H9 (cell line): ENCODE results near the gene TFF3. TPM values are rescaled to one million over a fixed set of nuclear protein-coding genes. Genes with fewer than 3 reads are reported as not detected.

Experiments used
- DNase-seq: peaks from one replicate; pipeline ENCODE4 v3.0.0-alpha.2; 2017
- H2AFZ ChIP-seq: one replicate; pipeline ENCODE4 v1.6.1; 2013; ENCODE audit warnings: mild to moderate bottlenecking, low read length, control low read depth, moderate library complexity
- H2AK5ac ChIP-seq: 2 replicates; pipeline ENCODE4 v1.6.1; 2013; ENCODE audit warnings: low read length, control low read depth, mixed read lengths; ENCODE audit not compliant: insufficient read length
- H2BK120ac ChIP-seq: one replicate; pipeline ENCODE4 v1.6.1; 2013; ENCODE audit warnings: low read depth, mild to moderate bottlenecking, low read length, control low read depth, inconsistent platforms; ENCODE audit not compliant: poor library complexity, severe bottlenecking
- H2BK12ac ChIP-seq: 2 replicates; pipeline ENCODE4 v1.6.1; 2013; ENCODE audit warnings: low read length, control low read depth, mixed read lengths, low read depth; ENCODE audit not compliant: insufficient read length
- H2BK15ac ChIP-seq: 2 replicates; pipeline ENCODE4 v1.6.1; 2013; ENCODE audit warnings: low read depth, low read length, control low read depth
- H2BK20ac ChIP-seq: one replicate; pipeline ENCODE4 v1.6.1; 2013; ENCODE audit warnings: low read depth, mild to moderate bottlenecking, low read length, control low read depth, inconsistent platforms; ENCODE audit not compliant: poor library complexity, severe bottlenecking
- H2BK5ac ChIP-seq: 2 replicates; pipeline ENCODE4 v1.6.1; 2013; ENCODE audit warnings: low read length, control low read depth, mixed read lengths; ENCODE audit not compliant: insufficient read length
- H3K14ac ChIP-seq: 2 replicates; pipeline ENCODE4 v1.6.1; 2013; ENCODE audit warnings: low read length, control low read depth; ENCODE audit not compliant: insufficient read depth
- H3K18ac ChIP-seq: 2 replicates; pipeline ENCODE4 v1.6.1; 2013; ENCODE audit warnings: low read depth, mild to moderate bottlenecking, mixed read lengths, low read length, control low read depth; ENCODE audit not compliant: insufficient read length
- H3K23ac ChIP-seq: 2 replicates; pipeline ENCODE4 v1.6.1; 2013; ENCODE audit warnings: low read length, control low read depth, mixed read lengths, low read depth; ENCODE audit not compliant: insufficient read length
- H3K23me2 ChIP-seq: 2 replicates; pipeline ENCODE4 v1.6.1; 2013; ENCODE audit warnings: low read depth, mild to moderate bottlenecking, mixed read lengths, low read length, control low read depth; ENCODE audit not compliant: insufficient read length, poor library complexity, severe bottlenecking
- H3K27ac ChIP-seq: 2 replicates; pipeline ENCODE4 v1.5.1; 2013; ENCODE audit warnings: low read length, control low read depth, mixed read lengths, low read depth; ENCODE audit not compliant: insufficient read length
- H3K27me3 ChIP-seq: 2 replicates; pipeline ENCODE4 v1.6.1; 2013; ENCODE audit warnings: low read length, control low read depth, inconsistent platforms; ENCODE audit not compliant: insufficient read depth
- H3K4ac ChIP-seq: 2 replicates; pipeline ENCODE4 v1.6.1; 2013; ENCODE audit warnings: low read depth, mild to moderate bottlenecking, control low read depth, inconsistent platforms, low read length, moderate library complexity
- H3K4me1 ChIP-seq: 2 replicates; pipeline ENCODE4 v1.6.1; 2013; ENCODE audit warnings: low read length, control low read depth, inconsistent platforms; ENCODE audit not compliant: insufficient read depth
- H3K4me2 ChIP-seq: 2 replicates; pipeline ENCODE4 v1.6.1; 2013; ENCODE audit warnings: low read length, control low read depth, mixed read lengths; ENCODE audit not compliant: insufficient read length, insufficient read depth
- H3K56ac ChIP-seq: 2 replicates; pipeline ENCODE4 v1.6.1; 2013; ENCODE audit warnings: low read depth, mild to moderate bottlenecking, mixed read lengths, low read length, control low read depth; ENCODE audit not compliant: insufficient read length
- H3K79me1 ChIP-seq: 2 replicates; pipeline ENCODE4 v1.6.1; 2013; ENCODE audit warnings: low read depth, mild to moderate bottlenecking, moderate library complexity, low read length, control low read depth, inconsistent platforms; ENCODE audit not compliant: insufficient read depth, poor library complexity, severe bottlenecking
- H3K79me2 ChIP-seq: 2 replicates; pipeline ENCODE4 v1.6.1; 2013; ENCODE audit warnings: low read length, control low read depth, inconsistent platforms; ENCODE audit not compliant: insufficient read depth
- H3K9ac ChIP-seq: 2 replicates; pipeline ENCODE4 v1.6.1; 2013; ENCODE audit warnings: low read length, control low read depth, mixed read lengths; ENCODE audit not compliant: insufficient read length; ENCODE audit errors: extremely low read depth
- H3K9me3 ChIP-seq: one replicate; pipeline ENCODE4 v1.6.1; 2013; ENCODE audit warnings: low read depth, low read length, inconsistent platforms; ENCODE audit not compliant: control insufficient read depth
- H3T11ph ChIP-seq: one replicate; pipeline ENCODE4 v1.6.1; 2013; ENCODE audit warnings: mild to moderate bottlenecking, low read length, control low read depth, inconsistent platforms
- H4K20me1 ChIP-seq: one replicate; pipeline ENCODE4 v1.6.1; 2013; ENCODE audit not compliant: control insufficient read depth, insufficient read length, insufficient read depth
- H4K5ac ChIP-seq: 2 replicates; pipeline ENCODE4 v1.6.1; 2013; ENCODE audit warnings: low read depth, mild to moderate bottlenecking, mixed read lengths, low read length, control low read depth; ENCODE audit not compliant: insufficient read length
- H4K8ac ChIP-seq: replicated peaks from 2 replicates; pipeline ENCODE4 v1.6.1; 2013; ENCODE audit warnings: low read length, control low read depth, mixed read lengths, low read depth; ENCODE audit not compliant: insufficient read length
- H4K91ac ChIP-seq: 2 replicates; pipeline ENCODE4 v1.6.1; 2013; ENCODE audit warnings: low read depth, mild to moderate bottlenecking, moderate library complexity, mixed read lengths, low read length, control low read depth; ENCODE audit not compliant: insufficient read length
- H3K27ac Mint-ChIP-seq, 3 experiments: 2 replicates in 2 of 3; 3 replicates in 1 of 3; pipeline ENCODE4 v1.8.0; 2020 to 2021; ENCODE audit warnings: mixed read lengths in 3 of 3, mild to moderate bottlenecking in 1 of 3, moderate library complexity in 1 of 3
- H3K27me3 Mint-ChIP-seq: 2 replicates; pipeline ENCODE4 v1.8.0; 2021; ENCODE audit warnings: low read depth, mild to moderate bottlenecking, moderate library complexity, mixed read lengths
- H3K36me3 Mint-ChIP-seq, 3 experiments: 2 replicates in 2 of 3; 3 replicates in 1 of 3; pipeline ENCODE4 v1.8.0; 2020 to 2021; ENCODE audit warnings: low read depth in 3 of 3, mixed read lengths in 3 of 3; ENCODE audit not compliant: insufficient read depth in 1 of 3
- H3K4me1 Mint-ChIP-seq, 2 experiments: 2 replicates each; pipeline ENCODE4 v1.8.0; 2020; ENCODE audit warnings: mixed read lengths in 2 of 2
- H3K4me3 Mint-ChIP-seq, 2 experiments: 2 replicates in 1 of 2; 3 replicates in 1 of 2; pipeline ENCODE4 v1.8.0; 2020 to 2021; ENCODE audit warnings: mild to moderate bottlenecking in 2 of 2, mixed read lengths in 2 of 2, moderate library complexity in 1 of 2
- H3K9me3 Mint-ChIP-seq, 2 experiments: 2 replicates in 1 of 2; 3 replicates in 1 of 2; pipeline ENCODE4 v1.8.0; 2020; ENCODE audit warnings: mild to moderate bottlenecking in 2 of 2, mixed read lengths in 2 of 2, moderate library complexity in 1 of 2
- CTCF ChIP-seq: fragments of 200-600 bp; sonication (generic); conservative IDR thresholded peaks from 3 replicates; pipeline ENCODE4 v1.8.0; 2021; ENCODE audit warnings: antibody characterized with exemption, mild to moderate bottlenecking
- WGBS: extraction: QIAGEN DNeasy Blood & Tissue Kit; methylation state at CpG from one replicate; pipeline ENCODE4 v1.1.7; 2013; ENCODE audit warnings: missing lambda C conversion rate, low lambda C conversion rate, mixed read lengths; ENCODE audit not compliant: insufficient read length; ENCODE audit errors: extremely low coverage; 5-methylcytosine and 5-hydroxymethylcytosine counted together
- total RNA-seq: library from RNA; stranded (reverse); gene quantifications from 2 replicates; pipeline ENCODE4 v1.2.1, GENCODE V29; 2021

Gene TFF3
- total RNA-seq, 1 experiment from 2014 or later: 1.5 TPM

GRCh38 chr21:42352441-42353095 is 37.4 kb upstream of the TFF3 start:
- no peak overlapping the region for H4K8ac ChIP-seq
- H4K20me1 ChIP-seq: no peaks in the 10 kb centered on the region
- H3K9me3 Mint-ChIP-seq: peaks cover 0 to 4% of the 10 kb centered on the region in 2 experiments; a peak in 4 of 5 replicates
- no peaks in the 10 kb centered on the region for H3K79me2 ChIP-seq
- H3K27me3 ChIP-seq: no peaks in the 10 kb centered on the region
- WGBS: no CpG with 5 or more reads among the region's 14 CpGs
- no peak overlapping the region for H3T11ph ChIP-seq
- H3K27me3 Mint-ChIP-seq: peaks cover 6% of the 10 kb centered on the region
- no peak overlapping the region for H2BK120ac ChIP-seq
- H3K4ac ChIP-seq: no peak overlapping the region
- H3K27ac Mint-ChIP-seq: peak overlapping the region in 1 of 3 experiments; percentile 84; a peak in 2 of 7 replicates
- H2BK15ac ChIP-seq: no peak overlapping the region
- H3K4me1 ChIP-seq: no peaks in the 10 kb centered on the region
- no peak for TF ChIP-seq CTCF
- no peak overlapping the region for H4K91ac ChIP-seq
- no peaks in the 10 kb centered on the region for H3K9me3 ChIP-seq
- no peaks in the 10 kb centered on the region for H3K79me1 ChIP-seq
- no peak overlapping the region for H2AK5ac ChIP-seq
- no peak overlapping the region for H2AFZ ChIP-seq
- H3K23ac ChIP-seq: no peak overlapping the region
- H3K36me3 Mint-ChIP-seq: peaks cover 0 to 3% (median 0%) of the 10 kb centered on the region in 3 experiments; a peak in 2 of 7 replicates
- no peaks in the 10 kb centered on the region for H3K23me2 ChIP-seq
- H2BK20ac ChIP-seq: no peak overlapping the region
- H2BK5ac ChIP-seq: no peak overlapping the region
- no peak overlapping the region for H3K56ac ChIP-seq
- no peak for DNase-seq
- H2BK12ac ChIP-seq: no peak overlapping the region
- peaks cover 5 to 6% of the 10 kb centered on the region in 2 experiments; a peak in 2 of 4 replicates for H3K4me1 Mint-ChIP-seq
- H4K5ac ChIP-seq: no peak overlapping the region
- no peak overlapping the region for H3K4me3 Mint-ChIP-seq
- no peak overlapping the region for H3K9ac ChIP-seq
- no peak overlapping the region; the same call in 1 of the 2 replicates for H3K14ac ChIP-seq
- H3K4me2 ChIP-seq: no peak overlapping the region
- H3K27ac ChIP-seq: no peak overlapping the region
- H3K18ac ChIP-seq: no peak overlapping the region
